Smooth muscle cell (in vitro differentiated cells): ENCODE measurements around the gene ARV1. TPM values are rescaled to one million over a fixed set of nuclear protein-coding genes. Genes with fewer than 3 reads are reported as not detected.

ENCODE experiments used
- DNase-seq: peaks from one replicate; lab custom pipeline; 2025; ENCODE audit not compliant: unreplicated experiment; lab: John Stamatoyannopoulos, UW
- H2AFZ ChIP-seq: fragments of 200-600 bp; sonication (generic); 2 replicates; pipeline ENCODE4 v1.6.0; 2016; ENCODE audit warnings: antibody characterized with exemption, low read depth, mild to moderate bottlenecking
- H3F3A ChIP-seq: fragments of 200-600 bp; sonication (generic); 2 replicates; pipeline ENCODE4 v1.6.0; 2017; ENCODE audit warnings: antibody characterized with exemption, low read depth
- H3K27ac ChIP-seq: fragments of 200-600 bp; sonication (generic); 2 replicates; pipeline ENCODE4 v1.5.1; 2016; ENCODE audit warnings: low read depth, mild to moderate bottlenecking
- H3K27me3 ChIP-seq: fragments of 200-600 bp; sonication (generic); 2 replicates; pipeline ENCODE4 v1.6.1; 2016; ENCODE audit warnings: low read depth, mild to moderate bottlenecking
- H3K36me3 ChIP-seq: fragments of 200-600 bp; sonication (generic); 2 replicates; pipeline ENCODE4 v1.5.1; 2016; ENCODE audit warnings: low read depth
- H3K4me1 ChIP-seq: fragments of 200-600 bp; sonication (generic); 2 replicates; pipeline ENCODE4 v1.5.1; 2016; ENCODE audit warnings: low read depth
- H3K4me2 ChIP-seq: fragments of 200-600 bp; sonication (generic); 2 replicates; pipeline ENCODE4 v1.6.0; 2016; ENCODE audit warnings: mild to moderate bottlenecking
- H3K4me3 ChIP-seq: fragments of 200-600 bp; sonication (generic); 2 replicates; pipeline ENCODE4 v1.5.1; 2016; ENCODE audit warnings: mild to moderate bottlenecking
- H3K79me2 ChIP-seq: fragments of 200-600 bp; sonication (generic); 2 replicates; pipeline ENCODE4 v1.6.0; 2016; ENCODE audit warnings: low read depth, mild to moderate bottlenecking
- H3K9ac ChIP-seq: fragments of 200-600 bp; sonication (generic); 2 replicates; pipeline ENCODE4 v1.6.0; 2016; ENCODE audit warnings: low read depth
- H3K9me3 ChIP-seq: fragments of 200-600 bp; sonication (generic); replicated peaks from 2 replicates; pipeline ENCODE4 v1.5.1; 2016; ENCODE audit warnings: low read depth
- H4K20me1 ChIP-seq: fragments of 200-600 bp; sonication (generic); 2 replicates; pipeline ENCODE4 v1.6.0; 2016; ENCODE audit warnings: low read depth
- CTCF ChIP-seq: fragments of 200-600 bp; sonication (generic); IDR thresholded peaks from 2 replicates; pipeline ENCODE4 v1.5.1; 2017; ENCODE audit warnings: borderline replicate concordance, mild to moderate bottlenecking, antibody characterized with exemption; ENCODE audit not compliant: insufficient read depth, poor library complexity, severe bottlenecking
- WGBS: methylation state at CpG from one replicate; pipeline ENCODE4 v1.1.7; 2016; ENCODE audit warnings: low lambda C conversion rate; 5-methylcytosine and 5-hydroxymethylcytosine counted together
- polyA plus RNA-seq: library from polyadenylated mRNA; unstranded; fragments of >200 nt; fragmentation: Nextera tagmentation; extraction: Ambion mirVana; gene quantifications from 2 replicates; pipeline ENCODE4 v1.2.1, GENCODE V29; 2016
- total RNA-seq: library from RNA; depleted of rRNA; stranded (reverse); fragments of >200 nt; gene quantifications from 2 replicates; pipeline ENCODE4 v1.2.3, GENCODE V29; 2014

Gene ARV1
- total and polyA plus RNA-seq, 2 experiments from 2014 or later: 7.4 to 12.5 TPM

- Histone ChIP-seq H3K27me3 (no peaks in the 10 kb centered on the region), H3K79me2 (no peaks in the 10 kb centered on the region), H3K4me3 (no peak overlapping the region), H3K9me3 (no peaks in the 10 kb centered on the region), H3K36me3 (no peaks in the 10 kb centered on the region), H2AFZ (no peak overlapping the region), H4K20me1 (no peaks in the 10 kb centered on the region), H3K4me2 (peak overlapping the region; percentile 25), H3K27ac (peak overlapping the region; percentile 50), H3K4me1 (no peaks in the 10 kb centered on the region), H3K9ac (no peak overlapping the region), H3F3A (no peaks in the 10 kb centered on the region)
- WGBS: 57% methylated on average over 1 of the region's 1 CpG
- TF ChIP-seq CTCF: no peak
- DNase-seq: no peak
Measured at GRCh38 chr1:230940848-230941247, 38.0 kb upstream of the ARV1 start.

- H3F3A ChIP-seq: no peaks in the 10 kb centered on the region
- H3K4me2 ChIP-seq: no peak overlapping the region
- H3K9ac ChIP-seq: no peak overlapping the region
- H3K79me2 ChIP-seq: no peaks in the 10 kb centered on the region
- TF ChIP-seq CTCF: no peak
- DNase-seq: no peak
- no peaks in the 10 kb centered on the region for H3K36me3 ChIP-seq
- H3K27ac ChIP-seq: no peak overlapping the region
- 100% methylated on average over 2 of the region's 2 CpGs for WGBS
- no peak overlapping the region for H3K4me3 ChIP-seq
- no peaks in the 10 kb centered on the region for H3K4me1 ChIP-seq
- H3K9me3 ChIP-seq: no peaks in the 10 kb centered on the region
- H2AFZ ChIP-seq: no peak overlapping the region
- H3K27me3 ChIP-seq: no peaks in the 10 kb centered on the region
- no peaks in the 10 kb centered on the region for H4K20me1 ChIP-seq
Measured at GRCh38 chr1:230943048-230943593, 35.8 kb upstream of the ARV1 start.

GRCh38 chr1:230948301-230948700, 30.6 kb upstream of the ARV1 start:
- DNase-seq: no peak
- H3K4me3 ChIP-seq: no peak overlapping the region
- WGBS: 91% methylated on average over 1 of the region's 1 CpG
- no peak overlapping the region for H3K27ac ChIP-seq
- H3F3A ChIP-seq: no peaks in the 10 kb centered on the region
- H4K20me1 ChIP-seq: no peaks in the 10 kb centered on the region
- H3K9me3 ChIP-seq: no peaks in the 10 kb centered on the region
- H3K79me2 ChIP-seq: no peaks in the 10 kb centered on the region
- no peak overlapping the region for H3K4me2 ChIP-seq
- no peak overlapping the region for H2AFZ ChIP-seq
- H3K4me1 ChIP-seq: no peaks in the 10 kb centered on the region
- TF ChIP-seq CTCF: no peak
- no peaks in the 10 kb centered on the region for H3K36me3 ChIP-seq
- no peak overlapping the region for H3K9ac ChIP-seq
- no peaks in the 10 kb centered on the region for H3K27me3 ChIP-seq

- H3K27ac ChIP-seq: no peak overlapping the region
- H3K27me3 ChIP-seq: no peaks in the 10 kb centered on the region
- H4K20me1 ChIP-seq: no peaks in the 10 kb centered on the region
- DNase-seq: no peak
- H3K36me3 ChIP-seq: no peaks in the 10 kb centered on the region
- H3K4me2 ChIP-seq: no peak overlapping the region
- H2AFZ ChIP-seq: no peak overlapping the region
- WGBS: 95% methylated on average over 3 of the region's 3 CpGs
- no peak overlapping the region for H3K4me3 ChIP-seq
- no peak for TF ChIP-seq CTCF
- no peaks in the 10 kb centered on the region for H3K79me2 ChIP-seq
- no peaks in the 10 kb centered on the region for H3K9me3 ChIP-seq
- no peak overlapping the region for H3K9ac ChIP-seq
- H3F3A ChIP-seq: no peaks in the 10 kb centered on the region
- H3K4me1 ChIP-seq: no peaks in the 10 kb centered on the region
Measured at GRCh38 chr1:230948903-230949302, 30.0 kb upstream of the ARV1 start.
